NCI-H2107 (cell line): ENCODE data around the gene UQCC2.

ENCODE experiments used
- DNase-seq: peaks from one replicate; lab custom pipeline; 2025; lab: John Stamatoyannopoulos, UW

Gene UQCC2

DNA sequence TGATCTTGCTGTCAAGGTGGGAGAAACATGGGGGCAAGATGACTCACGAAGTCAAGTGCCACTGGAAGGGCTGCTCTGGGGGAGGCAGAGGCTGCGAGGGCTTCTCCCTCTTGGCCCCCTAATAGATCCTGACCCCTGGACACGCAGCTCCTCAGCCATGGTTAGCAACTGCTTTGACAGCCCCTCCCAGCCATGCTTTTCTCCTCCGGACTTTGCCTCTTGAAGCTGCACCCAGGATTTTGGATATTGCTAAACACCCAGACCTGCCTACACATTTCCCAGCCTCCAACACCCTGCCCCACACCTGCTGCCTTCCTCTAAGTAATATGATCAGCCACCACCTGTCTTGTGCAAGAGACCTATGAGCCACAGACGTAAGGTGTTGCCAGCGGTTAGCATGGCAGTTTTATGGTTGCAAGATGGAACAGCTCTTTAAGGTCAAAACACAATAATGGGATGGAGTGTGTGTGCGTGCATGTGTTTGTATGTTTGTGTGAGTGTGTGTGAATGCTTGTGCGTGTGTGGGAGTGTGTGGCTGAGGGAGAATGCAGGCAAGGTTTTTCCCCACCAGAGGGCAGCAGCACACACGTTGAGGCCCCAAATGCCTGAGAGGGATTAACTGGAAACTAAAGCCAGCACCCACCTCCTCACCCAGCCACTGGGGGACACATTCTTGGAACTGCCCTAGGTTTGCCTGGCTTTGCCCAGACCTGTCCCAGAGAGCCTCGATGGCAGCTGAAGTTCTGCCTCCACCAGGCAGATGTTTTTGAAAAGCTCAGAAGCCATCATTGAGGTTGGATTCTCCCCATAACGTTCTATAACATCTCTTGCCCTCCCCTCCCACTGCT is 32.7 kb upstream of the UQCC2 start:
- DNase-seq, result peak; percentile 77

DNA sequence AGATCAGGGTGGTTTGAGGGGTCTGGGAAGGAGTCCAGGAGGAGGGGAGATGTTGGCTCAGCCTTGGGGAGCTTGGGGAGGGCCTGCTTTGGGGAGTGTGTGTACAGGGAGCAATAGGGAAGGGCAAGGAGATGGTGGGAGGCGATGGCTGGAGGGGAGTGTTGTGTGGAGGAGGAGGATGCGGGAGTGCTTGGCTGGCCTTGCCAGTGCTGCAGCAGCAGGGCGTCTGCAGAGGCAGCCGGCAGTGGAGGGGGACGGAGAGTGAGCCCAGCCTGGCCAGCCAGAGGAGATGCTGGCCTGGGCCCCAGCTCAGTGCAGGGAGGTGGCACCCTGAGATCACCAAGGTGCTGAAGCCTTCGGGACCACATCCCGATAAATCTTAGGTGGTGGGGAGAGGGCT is 31.3 kb upstream of the UQCC2 start:
- no peak for DNase-seq

DNA sequence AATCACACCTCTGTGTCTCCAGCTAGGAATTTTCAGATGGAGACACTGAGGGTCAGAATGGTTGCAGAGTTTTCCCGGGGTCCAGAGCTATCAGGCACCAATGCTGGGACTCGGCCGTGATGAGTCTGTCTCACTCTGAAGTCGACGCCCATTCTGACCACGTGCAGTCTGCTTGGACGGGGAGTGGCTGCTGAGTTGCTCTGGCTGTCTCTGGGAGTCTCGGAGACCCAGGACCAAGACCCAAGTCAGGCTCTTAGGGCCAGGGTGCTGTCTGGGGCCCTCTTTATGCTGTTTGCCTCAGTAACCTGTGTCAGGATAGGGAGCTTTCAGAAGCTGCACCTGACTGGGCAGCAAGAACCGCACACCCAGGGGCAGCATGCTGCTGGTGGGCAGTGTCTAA is 30.6 kb upstream of the UQCC2 start:
- DNase-seq, result no peak

DNA sequence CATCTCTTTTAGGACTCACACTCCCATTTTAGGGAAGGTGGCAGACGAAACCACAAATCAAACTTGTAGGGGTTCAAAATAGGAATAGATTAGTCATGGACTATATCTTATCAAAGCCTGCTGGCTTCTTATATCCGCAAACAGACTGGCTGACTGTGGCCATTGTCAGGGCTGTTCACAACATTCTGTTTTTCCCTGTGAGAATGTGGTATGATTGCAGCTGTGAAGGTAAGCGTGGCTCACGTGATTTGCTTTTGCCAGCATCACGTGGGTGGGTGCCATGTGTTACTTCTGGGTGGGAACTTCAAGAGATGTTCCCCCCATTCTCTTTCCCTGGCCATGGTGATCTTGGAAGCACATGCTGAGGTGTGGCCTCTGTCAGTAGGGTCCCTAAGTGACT is 29.3 kb upstream of the UQCC2 start:
- no peak for DNase-seq

DNA sequence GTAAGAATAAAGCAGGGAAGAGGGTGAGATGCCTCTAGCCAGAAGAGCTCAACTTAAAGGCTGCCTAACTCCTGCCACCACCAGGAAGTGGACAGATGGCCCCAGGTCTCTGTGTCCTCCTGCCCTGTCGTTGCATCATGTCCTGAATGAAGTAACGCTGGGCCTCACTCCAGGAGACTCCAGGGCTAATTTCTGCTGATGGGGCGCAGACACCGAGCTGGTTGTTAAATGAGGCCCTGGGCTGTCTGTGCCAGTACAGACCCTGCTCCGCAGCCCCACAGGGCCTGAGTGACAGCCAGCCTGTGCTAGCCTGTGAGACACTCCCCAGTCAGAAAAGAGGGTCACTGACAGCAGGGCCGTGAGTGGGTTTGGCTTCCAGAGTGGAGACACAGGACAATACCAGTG is 28.7 kb upstream of the UQCC2 start:
- no peak for DNase-seq

DNA sequence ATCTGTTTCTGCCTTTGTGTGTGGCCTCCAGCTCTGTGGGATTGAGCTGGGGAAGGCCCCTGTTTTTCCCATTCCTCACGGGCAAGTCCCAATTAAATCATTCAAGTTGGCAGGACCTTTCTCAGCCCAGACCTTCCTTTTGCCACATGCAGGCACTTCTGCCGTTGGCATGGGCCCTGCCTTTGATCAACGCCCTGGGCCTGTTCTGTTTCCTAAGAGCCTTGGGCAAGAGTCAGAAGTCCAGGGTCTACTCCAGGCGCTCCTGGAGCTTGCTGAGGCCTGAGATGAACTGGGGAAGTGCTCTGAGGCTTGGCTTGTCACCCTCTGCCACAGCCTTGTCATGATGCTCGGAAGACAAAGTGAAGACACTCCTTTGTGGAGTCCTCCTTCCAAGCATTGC is 28.1 kb upstream of the UQCC2 start:
- DNase-seq, result no peak

DNA sequence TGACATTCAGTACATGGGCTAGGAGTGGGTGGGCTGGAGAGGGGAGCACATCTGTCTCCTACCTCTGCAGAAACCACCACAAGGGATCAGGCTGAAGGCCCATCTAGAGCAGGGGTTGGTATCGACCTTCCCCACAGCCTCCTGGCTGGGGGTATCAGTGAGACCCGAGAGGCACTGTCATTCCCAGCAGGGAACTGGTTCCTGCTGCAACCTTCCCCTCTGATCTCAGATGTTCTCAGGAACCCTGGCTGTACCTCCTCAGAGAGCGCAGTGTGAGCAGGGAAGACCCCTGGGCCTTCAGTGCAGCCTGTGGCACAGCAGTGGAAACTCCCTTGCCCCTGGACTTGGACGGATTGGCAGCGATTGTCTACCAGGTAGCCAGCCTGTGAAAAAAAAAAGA is 27.4 kb upstream of the UQCC2 start:
- DNase-seq, result no peak

DNA sequence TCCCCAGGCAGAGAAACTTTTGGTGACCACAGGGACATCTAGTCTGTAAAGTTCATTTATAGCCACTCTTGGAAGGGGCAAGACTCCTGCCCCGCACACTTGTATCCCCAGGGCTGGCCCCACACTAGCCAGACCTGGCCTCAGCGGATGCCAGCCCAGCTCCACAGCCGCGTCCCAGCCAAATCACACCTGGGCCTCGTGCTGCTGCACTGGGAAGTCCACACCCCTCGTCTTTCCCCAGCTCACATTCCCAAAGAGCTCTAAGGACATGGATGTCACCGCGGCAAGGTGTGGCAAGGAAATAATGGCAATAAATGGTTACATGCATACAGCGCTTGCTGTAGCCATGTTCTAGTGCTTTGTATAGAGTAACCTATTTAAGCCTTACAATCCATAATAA is 26.7 kb upstream of the UQCC2 start:
- no peak for DNase-seq

DNA sequence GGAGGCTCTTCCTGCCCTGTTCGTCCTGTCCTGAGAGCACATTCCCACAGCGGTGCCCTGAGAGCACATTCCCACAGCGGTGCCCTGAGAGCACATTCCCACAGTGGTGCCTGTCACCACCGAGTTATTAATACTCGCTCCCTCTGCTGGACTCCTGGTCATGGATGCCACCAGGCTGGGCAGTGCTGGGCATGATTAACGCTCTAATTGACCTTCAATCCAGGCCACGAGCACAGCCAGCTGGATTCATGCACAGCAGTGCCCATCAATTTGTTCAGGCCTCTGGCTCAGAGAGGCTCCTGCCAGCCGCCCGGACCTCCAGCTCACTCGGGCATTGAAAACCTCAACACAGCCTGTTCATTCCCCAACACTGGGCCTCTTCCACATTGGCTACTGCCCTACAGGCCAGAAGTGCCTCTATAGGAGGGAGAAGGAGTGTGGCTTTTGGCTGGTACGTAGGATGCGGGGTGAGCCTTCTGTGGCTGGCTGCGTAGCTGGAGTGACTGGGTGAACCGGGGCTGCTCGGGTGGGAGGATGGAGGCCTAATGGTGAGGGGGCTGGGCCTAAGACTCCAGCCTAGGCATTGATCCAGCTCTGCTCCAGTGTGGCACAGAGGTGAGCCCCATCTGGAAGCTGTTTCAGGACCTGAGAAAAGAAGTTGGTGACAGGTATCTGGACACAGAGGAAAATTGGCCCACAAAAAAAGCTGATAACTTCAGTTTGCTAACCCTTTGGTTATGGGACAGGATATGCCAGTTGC is 25.9 kb upstream of the UQCC2 start:
- no peak for DNase-seq

DNA sequence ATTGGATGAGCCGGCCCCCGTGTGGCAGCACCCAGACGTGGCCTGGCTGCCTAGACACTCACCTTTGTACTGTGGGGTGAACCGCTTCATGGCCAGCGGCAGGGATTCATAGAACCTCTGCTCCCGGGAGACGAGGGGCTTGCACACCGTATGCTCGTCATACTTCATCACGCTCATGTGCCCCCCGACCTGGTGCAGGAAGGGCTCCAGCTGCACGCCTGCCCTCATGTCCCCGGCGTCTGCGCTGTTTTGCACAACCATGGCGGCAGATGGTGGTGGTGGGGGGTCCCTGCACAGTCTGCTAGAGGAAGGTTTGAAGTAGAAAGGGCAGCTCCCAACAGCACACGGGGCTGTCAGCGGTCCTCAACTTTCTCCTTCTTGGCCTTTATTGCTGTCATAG is 23.7 kb upstream of the UQCC2 start:
- DNase-seq, result no peak

DNA sequence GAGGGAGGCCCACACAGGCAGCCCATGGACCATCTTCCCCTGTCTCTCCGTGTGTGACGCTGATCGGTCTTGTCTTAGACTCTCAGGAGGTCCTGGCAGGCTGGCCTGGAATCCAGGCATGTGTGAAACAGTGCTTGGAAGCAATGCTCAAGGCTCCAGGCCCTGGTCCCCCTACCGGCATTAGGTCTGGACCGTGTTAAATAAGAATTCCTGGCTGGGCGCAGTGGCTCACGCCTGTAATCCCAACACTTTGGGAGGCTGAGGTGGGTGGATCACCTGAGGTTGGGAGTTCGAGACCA is 22.2 kb upstream of the UQCC2 start:
- no peak for DNase-seq

DNA sequence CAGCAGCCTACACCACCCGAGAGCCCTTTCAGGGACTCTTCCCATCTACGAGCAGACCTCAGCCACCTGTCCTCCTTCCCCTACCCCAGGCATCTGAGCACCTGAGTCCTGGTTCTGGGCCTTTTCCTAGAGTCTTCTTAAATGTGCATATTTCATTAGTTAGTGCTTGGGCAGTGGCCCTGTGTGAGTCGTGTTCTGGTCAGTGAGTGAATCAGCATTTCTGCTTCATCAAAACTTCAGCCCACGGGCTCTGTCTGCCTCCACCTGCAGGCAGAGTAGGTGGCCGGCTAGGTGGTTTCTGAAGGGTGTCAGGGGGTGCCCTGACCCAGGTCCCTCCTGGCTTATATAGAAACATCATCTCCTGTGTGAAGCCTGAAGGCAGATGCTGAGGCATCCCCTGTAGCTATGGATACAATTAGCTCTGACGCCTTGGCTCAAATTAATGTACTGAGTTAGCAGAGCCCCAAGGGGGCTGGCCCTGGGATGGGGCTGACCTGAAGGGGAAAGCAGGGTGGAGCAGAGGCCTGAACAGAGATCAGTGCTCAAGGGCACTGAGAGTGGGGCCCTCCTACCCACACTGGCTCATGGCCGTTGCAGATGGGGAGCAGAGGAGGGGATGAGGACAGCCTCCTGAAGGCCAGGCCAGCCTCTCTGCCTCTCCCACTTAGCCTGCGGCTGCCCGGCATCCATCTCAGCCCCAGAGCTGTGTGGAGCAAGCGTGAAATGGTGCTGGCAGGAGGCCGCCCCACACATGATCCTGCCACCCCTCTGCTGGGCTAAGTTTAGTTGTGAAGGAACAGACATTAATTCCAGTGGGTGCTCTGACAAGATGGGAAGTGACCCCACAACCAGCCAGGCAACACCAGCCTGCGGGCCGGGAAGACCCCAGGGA is 21.6 kb upstream of the UQCC2 start:
- no peak for DNase-seq

DNA sequence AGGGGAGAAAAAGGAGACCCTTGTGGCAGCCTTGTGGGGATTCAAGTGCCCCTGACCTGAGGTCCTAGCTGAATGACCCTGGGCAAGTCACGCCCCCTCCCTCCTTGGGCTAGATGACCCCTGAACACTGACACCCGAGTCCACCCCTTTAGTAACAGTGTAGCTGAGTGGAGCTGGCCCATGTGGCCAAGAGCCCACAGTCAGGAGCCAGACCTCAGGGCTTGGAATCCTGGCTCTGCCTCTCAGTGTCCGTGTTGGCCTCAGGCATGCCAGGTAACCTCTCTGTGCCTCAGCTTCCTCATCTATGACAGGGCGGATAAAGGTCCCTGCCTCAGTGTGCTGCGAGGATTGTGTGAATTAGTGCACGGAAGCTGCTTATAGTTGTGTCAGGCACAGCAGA is 20.9 kb upstream of the UQCC2 start:
- no peak for DNase-seq

DNA sequence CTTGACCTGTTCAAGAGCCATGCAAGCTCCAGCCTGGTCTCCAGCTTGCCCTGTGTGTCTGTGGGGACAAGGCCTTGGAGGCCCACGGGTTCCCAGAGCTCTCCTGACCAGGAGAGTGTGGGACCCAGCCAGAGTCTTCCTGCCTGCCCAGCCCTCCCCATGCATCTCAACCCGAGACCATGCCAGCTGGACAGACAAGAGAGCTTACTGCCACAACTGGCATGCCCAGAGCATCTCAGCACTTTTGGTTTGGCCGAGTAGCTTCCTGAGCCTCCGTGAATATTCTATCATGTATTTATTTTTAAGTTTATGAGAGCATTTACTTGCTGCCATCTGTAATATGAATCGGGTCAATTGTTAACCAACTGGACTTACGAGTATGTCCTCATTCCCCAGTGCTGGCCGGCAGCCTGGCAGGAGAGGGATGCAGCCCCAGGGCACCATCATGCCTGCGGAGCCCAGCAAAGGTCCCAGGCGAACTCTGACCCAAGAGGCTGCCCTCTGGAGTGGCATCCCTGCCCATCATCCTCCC is 20.3 kb upstream of the UQCC2 start:
- DNase-seq, result no peak

DNA sequence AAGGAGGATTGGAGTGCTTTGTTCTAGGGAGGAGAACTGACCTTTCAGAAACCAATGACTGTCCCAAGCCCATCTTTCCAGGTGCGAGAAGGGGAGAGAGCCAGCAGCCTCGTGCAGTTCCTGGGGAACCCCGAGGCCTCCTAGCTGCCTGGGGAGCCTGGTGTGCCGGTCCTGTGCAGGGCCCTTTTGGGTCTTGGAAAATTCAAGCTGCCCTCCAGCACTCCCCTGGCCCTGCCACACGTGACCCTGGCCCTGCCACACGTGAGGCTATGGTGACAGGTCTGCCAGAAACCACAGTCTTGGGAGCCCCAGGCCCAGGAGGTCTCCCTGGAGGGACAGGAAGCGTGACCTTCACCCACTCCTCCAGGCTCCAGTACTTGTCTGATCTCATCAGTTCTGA is 19.5 kb upstream of the UQCC2 start:
- no peak for DNase-seq

DNA sequence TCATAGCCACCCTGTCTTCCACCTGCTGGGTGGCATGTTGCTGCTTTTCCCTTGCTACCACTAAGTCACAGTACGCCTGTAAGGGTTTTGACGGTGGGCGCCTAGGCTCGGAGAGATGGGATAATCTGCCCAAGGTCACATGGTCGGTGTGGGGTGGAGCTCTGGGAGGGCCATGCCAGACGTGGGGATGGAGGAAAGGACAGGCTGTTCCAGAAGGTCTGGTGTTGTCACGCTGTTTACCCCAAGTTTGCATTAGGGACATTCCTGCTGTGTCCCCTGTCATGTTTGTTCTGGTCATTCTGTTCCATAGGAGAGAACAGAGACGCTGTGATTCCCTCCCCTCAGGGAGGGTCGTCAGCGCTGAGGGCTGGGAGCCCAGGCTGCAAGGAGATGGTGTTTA is 19.1 kb upstream of the UQCC2 start:
- no peak for DNase-seq

DNA sequence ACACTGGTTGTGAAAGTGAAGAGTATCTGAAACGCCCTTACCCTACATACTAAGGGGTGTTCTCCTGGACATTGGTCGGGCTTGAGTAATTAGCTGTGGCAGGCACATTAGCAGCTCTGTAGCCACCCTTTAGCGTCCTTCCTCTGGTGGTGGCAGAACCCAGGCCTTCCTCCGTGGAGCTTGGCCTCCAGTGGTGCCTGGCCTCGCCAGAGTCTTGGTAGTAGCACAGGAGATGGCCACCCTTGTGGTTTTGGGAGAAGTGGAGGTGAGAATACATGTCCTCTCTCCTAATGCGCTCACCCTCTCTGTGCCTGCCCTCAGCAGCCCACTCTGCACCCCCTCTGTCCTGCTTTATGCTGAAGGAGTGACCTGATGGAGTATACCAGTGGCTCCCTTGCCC is 17.6 kb upstream of the UQCC2 start:
- DNase-seq, result no peak

DNA sequence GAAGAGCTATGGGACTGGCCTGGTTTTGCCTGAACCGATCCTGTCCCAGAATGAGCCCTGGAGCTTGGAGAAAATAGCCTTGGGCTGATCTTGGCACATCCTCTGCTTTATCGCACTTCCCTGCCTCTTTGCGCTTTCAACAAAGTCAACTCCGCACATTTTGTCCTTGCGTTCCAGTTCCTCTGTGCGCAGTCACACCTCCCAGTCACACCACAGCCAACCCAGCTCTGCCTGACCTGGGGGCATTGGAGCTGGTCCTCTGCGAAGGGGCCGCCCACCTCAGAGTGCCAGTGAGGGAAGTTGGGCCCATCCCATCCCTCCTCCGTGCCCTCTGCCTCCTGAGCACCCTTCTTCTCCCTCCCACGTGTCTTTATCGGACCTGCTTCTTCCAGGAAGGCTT is 16.9 kb upstream of the UQCC2 start:
- DNase-seq, result no peak

DNA sequence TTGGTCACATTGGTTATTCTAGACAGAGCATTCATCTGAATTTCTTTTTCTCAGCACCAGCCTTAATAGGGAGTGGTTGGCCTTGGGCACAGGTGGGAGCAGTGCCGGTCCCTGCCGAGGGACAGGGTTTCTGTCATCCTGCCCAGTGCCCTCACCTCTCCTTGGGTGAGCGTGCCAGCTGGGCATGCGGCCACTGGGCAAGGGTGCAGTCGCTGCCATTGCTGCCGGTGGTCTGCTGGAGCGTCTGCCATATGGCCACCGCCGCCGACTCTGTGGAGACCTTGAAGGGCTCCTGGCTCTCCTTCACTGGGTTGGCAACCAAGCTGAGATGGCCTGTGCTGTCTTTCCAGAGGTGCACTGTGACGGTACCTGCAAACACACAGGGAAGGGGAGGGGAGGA is 16.4 kb upstream of the UQCC2 start:
- DNase-seq, result no peak

DNA sequence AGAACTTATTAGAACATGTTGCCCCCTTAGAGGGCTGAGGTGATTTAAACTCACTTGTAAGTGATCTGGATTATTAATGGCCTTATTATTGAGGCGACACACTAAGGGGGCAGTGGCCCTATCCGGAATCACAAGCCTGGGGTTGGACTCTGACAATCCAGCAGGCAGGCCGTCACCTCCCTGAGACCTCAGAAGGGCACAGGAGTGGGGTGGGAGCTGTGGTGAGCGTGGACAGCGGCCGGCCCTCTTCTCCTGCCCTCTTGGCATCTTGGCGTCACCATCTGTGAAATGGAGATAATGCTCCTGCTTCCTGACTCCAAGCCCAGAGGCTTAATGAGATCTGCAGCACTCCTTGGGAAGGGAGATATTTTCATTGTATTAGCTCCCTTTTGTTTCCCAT is 15.6 kb upstream of the UQCC2 start:
- no peak for DNase-seq

DNA sequence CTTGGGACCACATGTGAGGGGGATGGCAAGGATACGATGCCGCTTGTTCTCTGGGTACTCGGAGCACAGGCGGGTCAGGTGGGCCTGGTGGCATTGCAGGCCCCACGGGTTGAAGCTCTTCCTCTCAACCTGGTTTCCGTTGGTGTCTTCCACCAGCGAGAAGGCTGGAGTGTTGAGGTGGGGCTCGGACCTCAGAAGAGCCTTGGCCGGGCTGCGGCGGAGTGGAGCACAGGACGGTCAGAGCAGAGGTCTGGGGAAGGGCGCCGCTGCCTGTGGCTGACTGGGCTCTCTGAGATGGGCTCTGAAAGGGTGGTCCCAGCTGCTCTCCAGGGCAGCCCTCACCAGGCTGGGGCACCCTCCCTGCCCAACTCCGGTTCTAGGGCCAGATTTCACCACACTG is 15.2 kb upstream of the UQCC2 start:
- DNase-seq, result no peak

DNA sequence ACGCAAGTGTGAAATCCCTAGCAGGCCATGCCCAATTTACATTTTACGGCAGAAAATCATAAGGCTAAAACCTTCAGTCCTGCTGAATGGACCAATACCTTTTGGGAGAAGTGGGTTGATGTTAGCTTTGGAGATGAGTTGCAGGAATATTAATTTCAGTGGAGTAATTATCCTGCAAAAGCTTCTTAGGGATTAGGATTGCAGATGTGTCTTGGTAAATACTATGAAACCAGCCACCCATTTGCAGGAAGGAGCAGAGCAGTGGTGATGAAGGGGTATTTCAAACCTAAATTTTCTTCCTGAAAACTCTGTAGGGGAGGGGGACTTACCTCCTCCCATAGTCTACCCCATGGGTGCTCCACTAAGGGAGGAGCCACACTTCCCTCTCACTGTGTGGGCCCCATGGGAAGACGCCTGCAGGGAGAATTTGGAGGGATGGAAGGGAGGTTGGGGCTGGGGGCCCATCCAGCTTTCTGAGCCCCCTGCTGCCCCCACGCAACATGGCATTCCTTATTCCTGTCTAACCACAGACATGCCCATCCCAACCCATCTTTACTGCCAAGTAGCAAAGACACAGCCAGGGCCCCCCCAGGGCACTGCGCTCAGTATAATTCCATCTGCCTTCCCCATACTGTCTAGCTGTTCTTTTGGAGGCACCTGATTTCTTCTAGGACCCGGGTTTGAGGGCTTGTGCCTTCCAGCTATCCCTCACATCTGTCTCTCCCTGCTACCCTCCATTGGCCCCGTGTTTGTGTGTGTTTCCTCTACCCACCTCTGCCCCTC is 14.6 kb upstream of the UQCC2 start:
- no peak for DNase-seq
